NB4 (cell line): ENCODE measurements around the gene PTPRK.

Experiments used
- DNase-seq: peaks from one replicate; pipeline ENCODE4 v3.0.0; 2010; ENCODE audit warnings: low read depth
- H3K4me3 ChIP-seq: one replicate; pipeline ENCODE4 v1.5.1; 2011; ENCODE audit warnings: mild to moderate bottlenecking, low read depth, low read length, moderate library complexity
- CTCF ChIP-seq: IDR thresholded peaks from one replicate; pipeline ENCODE4 v1.5.1; 2012; ENCODE audit warnings: low read depth, low read length
- MAX ChIP-seq: IDR thresholded peaks from 2 replicates; pipeline ENCODE4 v1.6.1; 2011; ENCODE audit warnings: low read depth, low read length
- MYC ChIP-seq: IDR thresholded peaks from 2 replicates; pipeline ENCODE4 v1.6.1; 2011; ENCODE audit warnings: low read depth, low read length
- POLR2A ChIP-seq: IDR thresholded peaks from 2 replicates; pipeline ENCODE4 v1.6.1; 2011; ENCODE audit warnings: mild to moderate bottlenecking; ENCODE audit not compliant: insufficient read length; ENCODE audit errors: extremely low read depth

The PTPRK gene

GRCh38 chr6:128520436-128521281, at the start of gene PTPRK:
Gene PTPRK, minus strand, starts transcription at chr6:128520599. Its CDS starts 241 bp downstream, at chr6:128520358.
- no peak within 1 kb of the TSS for H3K4me3 ChIP-seq
- TF ChIP-seq MYC: no peak
- TF ChIP-seq CTCF: no peak
- TF ChIP-seq MAX: no peak
- no peak for TF ChIP-seq POLR2A
- peak; percentile 42 for DNase-seq

GRCh38 chr6:128567029-128567428, 46.6 kb upstream of the PTPRK start:
- no peak for DNase-seq
- TF ChIP-seq MAX: no peak
- no peak overlapping the region for H3K4me3 ChIP-seq

- no peak overlapping the region for H3K4me3 ChIP-seq
- no peak for DNase-seq
- TF ChIP-seq MAX: no peak
- TF ChIP-seq POLR2A: no peak
Measured at GRCh38 chr6:128560966-128561365, 40.6 kb upstream of the PTPRK start.

- TF ChIP-seq MAX (no peak), POLR2A (no peak), MYC (no peak), CTCF (no peak)
Measured at GRCh38 chr6:128558924-128559323, 38.5 kb upstream of the PTPRK start.

GRCh38 chr6:128558021-128558420, 37.6 kb upstream of the PTPRK start:
- TF ChIP-seq POLR2A (no peak), MAX (no peak), MYC (no peak), CTCF (no peak)
- no peak for DNase-seq
- no peak overlapping the region for H3K4me3 ChIP-seq

More at GRCh38 chr6:128558924-128559323, 38.5 kb upstream of the PTPRK start:
- DNase-seq: no peak
- H3K4me3 ChIP-seq: no peak overlapping the region

GRCh38 chr6:128557081-128557480, 36.7 kb upstream of the PTPRK start:
- H3K4me3 ChIP-seq: no peak overlapping the region
- no peak for DNase-seq
- TF ChIP-seq POLR2A: no peak
- TF ChIP-seq CTCF: no peak
- TF ChIP-seq MAX: no peak

GRCh38 chr6:128554302-128554701, 33.9 kb upstream of the PTPRK start:
- DNase-seq: peak; percentile 4
- no peak overlapping the region for H3K4me3 ChIP-seq
- TF ChIP-seq POLR2A (no peak), MYC (no peak), MAX (no peak), CTCF (no peak)
